Activated T-helper 17 cell treated with anti-CD3 and anti-CD28 coated beads, Interleukin-2, amount 50 U/mL, for 72 hours (primary cell): ENCODE results near the gene GNB1L. TPM values are rescaled to one million over a fixed set of nuclear protein-coding genes. Genes with fewer than 3 reads are reported as not detected.

Experiments
- ATAC-seq: fragments of 150-1000 bp; cut with Tn5 transposase; replicated peaks from 2 replicates; pipeline ENCODE4 v1.10.0; 2021; ENCODE audit warnings: mild to moderate bottlenecking, moderate library complexity
- H3K27ac Mint-ChIP-seq: one replicate; pipeline ENCODE4 v1.8.0; 2022; ENCODE audit warnings: mixed read lengths
- H3K27me3 Mint-ChIP-seq: one replicate; pipeline ENCODE4 v1.8.0; 2022; ENCODE audit warnings: mixed read lengths
- H3K36me3 Mint-ChIP-seq: one replicate; pipeline ENCODE4 v1.8.0; 2022; ENCODE audit warnings: low read depth, mild to moderate bottlenecking, mixed read lengths
- H3K4me1 Mint-ChIP-seq: one replicate; pipeline ENCODE4 v1.8.0; 2022; ENCODE audit warnings: mixed read lengths
- H3K4me3 Mint-ChIP-seq: one replicate; pipeline ENCODE4 v1.8.0; 2022; ENCODE audit warnings: mild to moderate bottlenecking, mixed read lengths
- H3K9me3 Mint-ChIP-seq: one replicate; pipeline ENCODE4 v1.8.0; 2022; ENCODE audit warnings: mixed read lengths
- total RNA-seq, 2 donors: library from RNA; stranded (reverse); gene quantifications; one replicate each; pipeline ENCODE4 v1.2.3, GENCODE V29; 2022

The GNB1L gene
- total RNA-seq, 2 donors from 2014 or later: 10.8 to 14.4 TPM

GRCh38 chr22:19874307-19875060, 19.8 kb upstream of the GNB1L start:
- Mint-ChIP-seq H3K4me1 (no peaks in the 10 kb centered on the region), H3K36me3 (no peaks in the 10 kb centered on the region), H3K4me3 (peak overlapping the region; percentile 51), H3K9me3 (no peaks in the 10 kb centered on the region), H3K27ac (peak overlapping the region; percentile 56), H3K27me3 (no peaks in the 10 kb centered on the region)
- ATAC-seq: peak; percentile 85

- H3K4me1 Mint-ChIP-seq: no peaks in the 10 kb centered on the region
- peak overlapping the region; percentile 56 for H3K27ac Mint-ChIP-seq
- H3K4me3 Mint-ChIP-seq: peak overlapping the region; percentile 51
- H3K9me3 Mint-ChIP-seq: no peaks in the 10 kb centered on the region
- no peaks in the 10 kb centered on the region for H3K27me3 Mint-ChIP-seq
- H3K36me3 Mint-ChIP-seq: no peaks in the 10 kb centered on the region
- ATAC-seq: peak; percentile 20
These were observed 19.3 kb upstream of the GNB1L start for GRCh38 chr22:19873960-19874306.

GRCh38 chr22:19873138-19873959, 18.7 kb upstream of the GNB1L start:
- H3K27ac Mint-ChIP-seq: no peak overlapping the region
- H3K36me3 Mint-ChIP-seq: no peaks in the 10 kb centered on the region
- H3K27me3 Mint-ChIP-seq: no peaks in the 10 kb centered on the region
- no peaks in the 10 kb centered on the region for H3K9me3 Mint-ChIP-seq
- H3K4me3 Mint-ChIP-seq: peak overlapping the region; percentile 51
- no peaks in the 10 kb centered on the region for H3K4me1 Mint-ChIP-seq
- ATAC-seq: no peak

DNA sequence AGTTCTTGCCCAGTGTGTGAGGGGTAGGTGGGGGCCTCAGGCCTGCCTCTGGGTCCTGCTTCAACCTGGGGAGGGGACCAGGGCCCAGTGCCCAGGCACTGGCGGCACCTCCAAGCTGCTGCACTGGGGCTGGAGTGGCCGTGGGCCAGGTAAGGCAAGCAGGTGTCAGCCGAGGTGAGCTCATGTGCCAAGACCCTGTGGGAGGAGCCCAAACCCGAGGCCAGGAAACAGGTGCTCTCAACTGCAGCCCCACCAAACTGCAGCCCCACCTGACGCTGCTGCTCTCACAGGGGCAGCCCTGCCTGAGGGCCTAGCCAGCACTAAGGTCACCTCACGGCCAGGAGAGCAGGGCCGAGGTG, 18.1 kb upstream of the GNB1L start:
- H3K4me1 Mint-ChIP-seq: no peaks in the 10 kb centered on the region
- no peaks in the 10 kb centered on the region for H3K27me3 Mint-ChIP-seq
- H3K9me3 Mint-ChIP-seq: no peaks in the 10 kb centered on the region
- H3K36me3 Mint-ChIP-seq: no peaks in the 10 kb centered on the region
- H3K27ac Mint-ChIP-seq: no peak overlapping the region
- H3K4me3 Mint-ChIP-seq: no peak overlapping the region
- no peak for ATAC-seq

DNA sequence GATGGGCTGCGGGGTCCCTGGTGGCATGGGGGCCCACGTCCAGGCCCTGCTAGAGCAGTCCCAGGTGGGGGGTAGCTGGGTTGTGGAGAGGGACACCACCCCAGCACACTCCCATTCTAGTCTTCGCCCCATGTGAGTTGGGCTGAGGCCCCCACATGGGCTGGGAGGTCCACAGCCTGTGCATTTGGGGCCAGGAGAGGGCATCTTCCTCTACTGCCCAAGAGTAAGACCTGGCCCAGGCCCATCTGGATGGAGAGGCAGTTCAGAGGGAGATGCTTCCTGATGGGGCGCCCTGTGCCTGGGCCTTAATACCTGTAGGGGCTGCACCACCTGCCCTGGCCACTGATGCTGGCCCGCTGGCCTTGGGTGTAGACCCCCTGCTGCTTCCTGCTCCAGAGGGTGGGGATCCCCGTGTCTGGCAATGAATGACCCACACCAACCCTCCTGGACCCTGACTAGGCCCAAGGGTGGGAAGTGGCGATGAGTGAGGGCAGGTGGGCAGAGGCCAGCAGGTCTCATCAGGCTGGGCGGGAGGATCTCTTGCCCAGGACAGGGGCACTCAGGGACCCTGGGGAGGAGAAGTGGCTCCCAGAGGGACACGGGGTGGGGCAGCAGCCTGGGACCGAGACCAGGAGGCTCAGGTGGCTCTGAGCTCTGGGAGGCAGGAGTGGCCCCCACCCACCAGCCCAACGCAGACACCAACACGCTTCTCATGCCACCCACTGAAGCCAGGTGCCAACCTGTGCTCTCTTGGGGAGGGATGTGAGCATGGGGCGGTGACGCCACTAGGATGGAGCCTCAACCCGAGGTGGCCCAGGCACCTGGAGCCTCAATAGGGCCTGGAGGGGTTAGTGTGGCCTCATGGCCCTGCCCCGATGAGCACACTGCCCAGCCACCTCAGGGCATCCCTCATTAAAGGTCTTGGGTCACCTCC, 17.4 kb upstream of the GNB1L start:
- Mint-ChIP-seq H3K27me3 (no peaks in the 10 kb centered on the region), H3K27ac (no peak overlapping the region), H3K4me3 (no peak overlapping the region), H3K36me3 (no peaks in the 10 kb centered on the region), H3K9me3 (no peaks in the 10 kb centered on the region), H3K4me1 (no peaks in the 10 kb centered on the region)
- ATAC-seq: no peak

GRCh38 chr22:19871023-19871844, 16.6 kb upstream of the GNB1L start:
- no peaks in the 10 kb centered on the region for H3K4me1 Mint-ChIP-seq
- no peak for ATAC-seq
- H3K27me3 Mint-ChIP-seq: no peaks in the 10 kb centered on the region
- H3K27ac Mint-ChIP-seq: no peak overlapping the region
- no peaks in the 10 kb centered on the region for H3K9me3 Mint-ChIP-seq
- H3K4me3 Mint-ChIP-seq: no peak overlapping the region
- H3K36me3 Mint-ChIP-seq: no peaks in the 10 kb centered on the region

DNA sequence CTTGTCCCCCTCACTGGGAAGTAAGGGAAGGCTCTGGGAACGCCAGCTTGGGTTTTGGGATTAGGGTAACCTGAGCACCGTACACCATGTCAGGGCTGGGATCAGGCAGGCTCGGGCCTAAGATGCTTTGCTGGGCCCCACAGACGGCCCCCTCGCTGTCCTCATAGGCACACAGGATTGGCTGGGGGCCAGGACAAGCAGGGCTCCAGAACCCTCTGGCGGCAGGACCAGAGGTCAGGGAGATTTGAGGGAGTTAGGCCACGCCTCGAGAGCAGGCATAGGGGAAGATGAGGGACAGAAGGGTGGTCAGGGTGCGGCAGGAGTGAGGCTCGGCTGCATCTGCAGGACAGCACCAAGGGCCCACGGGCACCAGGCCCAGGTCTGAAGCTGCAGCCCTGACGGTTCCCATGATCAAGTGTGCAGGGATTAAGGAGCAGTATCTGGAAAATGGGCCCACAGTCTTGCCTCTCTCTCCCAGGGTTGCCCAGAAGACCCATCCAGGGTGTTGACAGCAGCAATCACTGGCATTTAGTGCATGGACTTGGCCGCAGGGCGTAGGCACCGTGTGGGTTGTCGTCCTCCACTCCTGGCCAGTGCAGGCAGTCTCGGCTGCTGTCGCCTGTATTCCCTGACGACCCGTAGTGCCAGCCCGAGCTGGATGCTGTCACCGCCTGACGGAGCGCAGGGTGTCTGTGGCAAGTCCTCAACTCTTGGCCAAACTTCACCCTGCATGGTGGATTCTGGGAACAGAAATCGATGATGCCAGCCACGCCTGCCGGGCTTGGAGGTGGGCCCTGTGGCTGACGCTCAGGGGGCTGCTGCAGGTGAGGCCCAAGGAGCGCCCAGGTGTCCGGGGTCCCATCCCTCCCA, 15.7 kb upstream of the GNB1L start:
- Mint-ChIP-seq H3K36me3 (no peaks in the 10 kb centered on the region), H3K4me1 (no peaks in the 10 kb centered on the region), H3K4me3 (no peak overlapping the region), H3K9me3 (no peaks in the 10 kb centered on the region), H3K27me3 (no peaks in the 10 kb centered on the region), H3K27ac (no peak overlapping the region)
- ATAC-seq: no peak

DNA sequence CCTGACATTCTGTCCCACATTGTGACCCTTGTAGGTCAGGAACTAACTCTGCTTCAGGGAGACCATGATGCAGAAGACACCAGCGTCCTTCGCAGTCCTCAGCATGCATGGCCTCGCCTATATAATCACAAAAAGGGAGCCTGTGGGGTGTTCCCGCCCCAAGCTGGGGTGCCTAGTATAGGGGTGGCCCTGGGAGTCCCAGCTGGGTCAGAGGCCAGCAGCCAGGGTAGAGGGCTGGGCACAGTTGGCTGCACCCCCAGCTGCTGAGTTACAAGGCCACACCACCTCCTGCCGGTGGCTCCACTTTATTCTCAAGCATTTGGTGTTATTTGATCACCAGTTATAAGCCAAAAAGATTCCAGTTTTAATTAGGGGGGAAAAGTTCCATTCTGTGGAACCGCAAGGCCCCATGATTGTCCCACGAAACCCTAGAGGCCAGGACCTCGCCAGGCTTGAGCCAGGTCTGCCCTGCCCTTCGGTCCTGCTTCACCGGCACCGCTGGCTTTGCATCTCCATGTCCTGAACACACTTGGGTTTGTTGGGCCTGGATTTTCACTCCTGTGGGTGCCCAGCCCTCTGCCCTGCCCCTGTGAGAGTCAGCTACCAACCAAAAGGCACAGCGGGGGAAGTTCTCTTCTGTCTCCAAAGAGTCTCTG, 15.0 kb upstream of the GNB1L start:
- Mint-ChIP-seq H3K4me3 (no peak overlapping the region), H3K9me3 (no peaks in the 10 kb centered on the region)

DNA sequence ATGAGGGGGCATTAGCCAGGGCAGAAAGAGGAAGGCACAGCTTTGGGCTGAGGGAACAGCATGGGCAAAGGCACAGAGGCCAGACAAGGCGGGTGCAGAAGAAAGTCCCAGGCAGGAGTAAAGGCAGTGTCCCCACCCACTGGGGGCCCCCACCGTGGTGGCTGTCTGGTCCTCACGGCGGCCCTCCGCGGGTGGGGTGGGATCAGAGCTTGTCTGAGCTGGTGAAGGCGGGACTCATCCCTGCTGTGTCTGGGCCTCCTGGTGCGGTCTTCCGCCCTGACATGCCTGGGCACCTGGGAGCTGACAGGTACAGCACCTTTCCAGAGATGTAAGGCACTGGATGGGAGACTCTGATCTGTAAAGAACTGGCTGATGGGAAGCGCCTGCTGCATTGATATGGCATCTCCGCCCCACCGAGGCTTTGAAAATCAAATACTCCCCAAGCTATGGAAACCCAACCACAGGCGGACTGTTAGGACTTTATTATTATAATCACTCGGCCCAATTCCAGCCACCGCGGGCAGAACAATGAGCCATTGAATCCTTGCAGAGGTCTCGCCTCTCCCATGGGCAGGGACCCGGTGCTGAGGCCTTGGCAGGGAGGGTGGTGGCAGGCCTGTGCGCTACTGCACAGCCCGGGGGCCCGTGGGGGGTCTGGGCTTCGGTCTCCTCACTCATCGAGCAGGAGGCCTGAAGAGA, 14.2 kb upstream of the GNB1L start:
- H3K9me3 Mint-ChIP-seq: no peaks in the 10 kb centered on the region
- no peaks in the 10 kb centered on the region for H3K4me1 Mint-ChIP-seq
- H3K27ac Mint-ChIP-seq: peak overlapping the region; percentile 36
- no peak for ATAC-seq
- H3K4me3 Mint-ChIP-seq: no peak overlapping the region
- no peaks in the 10 kb centered on the region for H3K36me3 Mint-ChIP-seq
- no peaks in the 10 kb centered on the region for H3K27me3 Mint-ChIP-seq

More for the DNA sequence above, 15.0 kb upstream of the GNB1L start:
- Mint-ChIP-seq H3K4me1 (no peaks in the 10 kb centered on the region), H3K27me3 (no peaks in the 10 kb centered on the region), H3K36me3 (no peaks in the 10 kb centered on the region), H3K27ac (no peak overlapping the region)
- ATAC-seq: no peak

DNA sequence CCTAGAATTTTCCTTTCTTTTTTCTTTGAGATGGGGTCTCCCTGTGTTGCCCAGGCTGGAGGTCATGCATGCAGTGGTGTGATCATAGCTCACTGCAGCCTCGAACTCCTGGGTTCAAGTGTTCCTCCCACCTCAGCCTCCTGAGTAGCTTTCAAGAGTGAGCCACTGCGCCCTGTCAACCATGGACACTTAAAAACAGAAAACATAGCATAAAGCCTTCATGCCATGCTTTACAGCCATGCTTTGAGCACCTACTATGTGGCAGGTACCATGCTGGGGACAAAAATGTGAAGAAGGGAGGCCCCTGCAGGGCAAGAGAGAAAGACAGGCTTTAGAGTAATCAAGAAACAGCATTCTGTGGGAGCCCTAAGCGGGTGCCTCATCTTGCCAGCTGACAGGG, 13.7 kb upstream of the GNB1L start:
- no peaks in the 10 kb centered on the region for H3K27me3 Mint-ChIP-seq
- no peaks in the 10 kb centered on the region for H3K4me1 Mint-ChIP-seq
- peak overlapping the region; percentile 36 for H3K27ac Mint-ChIP-seq
- ATAC-seq: no peak
- no peaks in the 10 kb centered on the region for H3K36me3 Mint-ChIP-seq
- H3K4me3 Mint-ChIP-seq: no peak overlapping the region
- no peaks in the 10 kb centered on the region for H3K9me3 Mint-ChIP-seq

DNA sequence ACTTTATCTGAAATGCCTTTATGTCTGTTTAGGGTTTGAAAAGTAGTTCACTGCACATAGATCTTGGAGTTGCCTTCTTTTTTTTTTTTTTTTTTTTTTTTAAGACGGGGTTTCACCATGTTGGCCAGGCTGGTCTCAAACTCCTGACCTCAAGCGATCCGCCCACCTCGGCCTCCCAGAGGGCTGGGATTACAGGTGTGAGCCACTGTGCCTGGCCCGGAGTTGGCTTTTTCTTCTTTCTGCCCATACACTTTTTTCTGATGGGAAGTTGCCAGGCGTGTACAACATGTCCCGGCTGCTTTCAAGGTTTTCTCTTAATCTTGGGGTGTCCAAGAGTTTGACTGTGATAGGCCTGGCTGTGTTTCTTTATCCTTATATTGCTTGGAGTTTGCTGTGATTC, 12.9 kb upstream of the GNB1L start:
- Mint-ChIP-seq H3K27me3 (no peaks in the 10 kb centered on the region), H3K4me1 (no peaks in the 10 kb centered on the region), H3K36me3 (no peaks in the 10 kb centered on the region), H3K4me3 (no peak overlapping the region), H3K9me3 (no peaks in the 10 kb centered on the region), H3K27ac (peak overlapping the region; percentile 36)
- no peak for ATAC-seq

DNA sequence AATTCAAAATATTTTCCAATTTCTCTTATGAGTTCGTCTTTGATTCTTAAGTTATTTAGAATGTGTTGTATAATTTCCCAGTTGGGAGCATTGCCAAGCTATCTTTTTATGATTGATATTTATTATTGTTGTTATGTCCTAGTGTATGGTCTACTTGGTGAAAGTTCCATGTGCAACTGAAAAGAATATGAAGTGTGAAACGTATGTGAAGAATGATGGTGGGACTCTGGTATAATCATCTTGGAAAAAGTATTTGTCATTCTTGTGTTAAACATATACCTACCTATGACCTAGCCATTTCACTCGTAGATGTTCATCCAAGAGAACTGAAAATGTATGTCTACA, 12.0 kb upstream of the GNB1L start:
- no peak for ATAC-seq
- no peaks in the 10 kb centered on the region for H3K4me1 Mint-ChIP-seq
- H3K27me3 Mint-ChIP-seq: no peaks in the 10 kb centered on the region
- no peak overlapping the region for H3K4me3 Mint-ChIP-seq
- no peaks in the 10 kb centered on the region for H3K36me3 Mint-ChIP-seq
- no peak overlapping the region for H3K27ac Mint-ChIP-seq
- no peaks in the 10 kb centered on the region for H3K9me3 Mint-ChIP-seq
